Measurements from ENCODE around the gene MAP7.
"Not testable (repeated sequence)": the region's sequence is repeated elsewhere in the genome, so short reads cannot be mapped to it uniquely, and the experiment has no call there.

MAP7 gene

DNA sequence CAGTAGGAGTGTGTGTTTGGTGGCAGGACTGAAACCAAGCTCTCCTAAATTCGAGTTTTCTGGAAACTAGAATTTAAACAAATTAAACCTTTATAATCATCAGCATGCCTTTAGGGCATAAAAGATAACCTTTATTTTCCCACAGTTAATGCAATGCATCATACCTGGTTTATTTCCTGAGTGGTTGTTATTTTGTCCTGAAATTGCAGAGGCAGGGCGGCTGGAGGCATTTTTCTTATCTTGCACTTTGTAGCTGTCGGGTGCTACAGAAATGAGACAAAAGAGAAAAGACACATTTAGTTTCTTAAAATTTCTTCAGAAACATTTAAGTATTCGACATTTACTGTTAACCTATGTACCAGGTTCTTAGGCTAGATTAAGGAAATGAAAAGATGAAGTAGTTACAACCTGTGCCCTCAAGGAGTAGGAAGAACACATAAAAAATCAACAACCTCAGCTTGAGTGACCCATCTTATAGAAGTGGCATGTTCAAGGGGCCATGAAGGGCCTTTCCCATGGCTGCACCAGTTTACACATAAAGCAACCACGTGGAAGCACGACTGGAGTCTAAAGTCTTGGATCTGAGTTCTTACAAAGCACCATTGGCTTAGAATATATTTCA lies 128.6 kb downstream of the MAP7 start:
- DNase-seq (ENCODE audit: low read depth) = no peak

DNA sequence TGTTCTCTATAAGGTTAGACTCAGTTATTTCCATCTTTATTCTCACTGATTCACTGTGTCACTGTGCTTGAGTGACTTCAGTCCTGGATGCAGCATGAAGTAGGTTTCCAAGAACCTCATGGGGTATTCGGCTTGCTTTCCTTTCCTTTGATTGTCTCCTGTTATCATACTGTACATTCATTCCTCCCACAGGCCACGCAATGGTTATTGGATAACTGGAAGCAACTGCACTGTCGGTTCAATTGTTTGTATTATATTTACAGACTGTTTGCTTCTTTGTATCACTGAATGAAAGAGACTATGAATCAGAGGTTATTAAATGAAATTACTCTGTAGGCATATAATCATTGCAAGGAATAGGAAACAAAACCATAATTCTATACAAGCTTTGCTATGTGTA lies 129.4 kb downstream of the MAP7 start:
- DNase-seq (ENCODE audit: low read depth) = no peak

DNA sequence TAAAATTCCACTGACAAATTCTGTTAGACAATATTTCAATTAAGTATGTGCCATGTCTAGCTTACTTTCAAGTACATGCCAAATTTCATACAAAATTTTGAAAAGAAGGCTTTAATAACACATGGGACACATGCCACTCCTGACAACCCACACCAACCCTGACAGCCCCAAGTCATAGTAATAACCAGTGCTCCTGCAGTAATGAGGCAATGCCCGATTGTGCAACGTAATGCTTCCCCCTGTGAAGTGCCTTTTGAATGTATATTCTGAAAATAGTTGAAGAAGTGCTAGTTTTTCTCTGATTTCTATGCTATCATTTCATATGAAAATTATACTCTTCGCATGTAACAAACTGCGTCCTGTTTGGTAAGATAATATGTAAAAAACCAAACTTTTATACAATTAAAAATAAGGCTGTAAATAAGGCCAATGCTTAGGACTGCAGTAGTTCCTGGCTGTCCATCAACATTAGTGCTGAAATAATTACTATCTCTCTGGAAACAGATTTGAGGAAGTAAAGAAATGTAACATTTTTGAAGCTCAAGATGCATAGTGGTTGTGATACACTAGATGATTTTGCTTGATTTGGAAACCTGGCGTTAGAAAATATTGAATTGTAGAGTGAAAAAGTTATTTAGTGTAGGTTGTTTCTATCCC lies 134.7 kb downstream of the MAP7 start:
- no peak for DNase-seq (ENCODE audit: low read depth)

DNA sequence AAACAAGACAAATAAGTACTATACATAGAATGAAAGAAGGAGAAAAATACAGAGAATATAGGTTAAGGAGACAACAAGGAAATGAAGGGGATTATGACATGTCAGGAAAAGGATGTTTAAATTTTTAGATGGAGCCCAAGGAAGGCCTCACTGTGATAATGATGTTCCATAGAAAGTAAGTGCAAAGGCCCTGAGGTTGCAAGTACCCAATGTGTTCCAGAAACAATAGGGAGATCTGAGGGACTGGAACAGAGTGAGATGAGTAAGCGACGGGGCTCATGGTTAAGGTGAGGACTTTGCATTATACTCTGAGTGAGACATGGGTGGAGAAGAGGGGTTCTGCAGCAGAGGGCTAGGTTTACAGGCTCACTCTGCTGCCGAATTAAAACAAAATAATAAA lies 137.8 kb downstream of the MAP7 start:
- no peak for DNase-seq (ENCODE audit: low read depth)

DNA sequence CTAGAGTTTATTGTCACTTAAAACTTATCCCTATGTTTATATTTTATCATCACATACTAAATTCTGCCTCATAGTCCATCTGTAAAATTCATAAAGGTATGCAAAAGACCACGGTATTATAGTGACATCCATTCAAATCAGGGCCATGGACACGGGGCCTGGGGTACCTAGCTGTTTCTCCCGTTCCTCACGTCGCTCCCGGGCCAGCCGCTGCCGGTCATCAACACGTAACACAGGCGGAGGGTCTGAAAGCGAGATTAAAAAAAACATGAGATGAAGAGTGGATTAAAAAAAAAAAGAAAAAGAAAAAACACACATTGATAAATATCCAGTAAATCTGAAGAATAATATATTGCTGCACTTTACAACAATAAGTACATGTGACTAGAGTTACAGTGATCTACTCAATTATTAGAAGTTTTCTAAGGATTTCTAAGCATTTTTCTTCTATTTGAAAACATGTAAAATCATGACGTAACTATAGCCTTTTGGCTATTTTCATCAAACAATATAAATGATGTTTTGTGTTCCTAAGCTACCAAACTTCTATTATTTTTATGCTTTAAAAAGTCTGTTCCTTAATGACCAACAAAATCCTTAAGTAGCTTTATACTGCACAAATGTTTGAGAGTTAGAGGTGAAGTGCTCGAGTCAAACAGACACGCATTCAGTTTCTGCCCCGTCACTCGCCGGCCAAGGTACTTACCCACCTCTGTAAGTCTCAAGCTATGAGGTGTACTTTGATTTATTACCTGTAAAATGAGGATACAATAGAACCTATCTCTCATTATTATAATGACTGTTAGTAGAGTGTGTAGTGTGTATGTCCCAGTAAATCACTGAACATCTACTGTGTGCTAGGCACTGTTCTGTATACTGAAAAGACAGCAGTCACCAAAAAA lies 138.5 kb downstream of the MAP7 start:
- DNase-seq (ENCODE audit: low read depth) = no peak

DNA sequence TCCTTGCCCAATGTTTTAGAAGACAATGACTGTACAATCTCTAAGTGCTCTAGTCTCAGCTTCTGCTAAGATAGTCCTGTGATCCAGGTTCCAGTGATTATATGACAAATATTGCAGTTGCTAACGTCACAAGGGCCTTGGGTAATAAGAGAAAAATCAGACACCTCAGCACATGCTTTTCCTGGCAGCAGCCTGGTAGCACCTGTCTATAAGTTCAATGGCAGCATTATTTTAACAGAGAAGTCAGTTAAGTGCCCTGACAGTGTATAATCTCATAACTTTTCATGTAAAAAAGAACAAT lies 139.2 kb downstream of the MAP7 start:
- DNase-seq (ENCODE audit: low read depth) = no peak

DNA sequence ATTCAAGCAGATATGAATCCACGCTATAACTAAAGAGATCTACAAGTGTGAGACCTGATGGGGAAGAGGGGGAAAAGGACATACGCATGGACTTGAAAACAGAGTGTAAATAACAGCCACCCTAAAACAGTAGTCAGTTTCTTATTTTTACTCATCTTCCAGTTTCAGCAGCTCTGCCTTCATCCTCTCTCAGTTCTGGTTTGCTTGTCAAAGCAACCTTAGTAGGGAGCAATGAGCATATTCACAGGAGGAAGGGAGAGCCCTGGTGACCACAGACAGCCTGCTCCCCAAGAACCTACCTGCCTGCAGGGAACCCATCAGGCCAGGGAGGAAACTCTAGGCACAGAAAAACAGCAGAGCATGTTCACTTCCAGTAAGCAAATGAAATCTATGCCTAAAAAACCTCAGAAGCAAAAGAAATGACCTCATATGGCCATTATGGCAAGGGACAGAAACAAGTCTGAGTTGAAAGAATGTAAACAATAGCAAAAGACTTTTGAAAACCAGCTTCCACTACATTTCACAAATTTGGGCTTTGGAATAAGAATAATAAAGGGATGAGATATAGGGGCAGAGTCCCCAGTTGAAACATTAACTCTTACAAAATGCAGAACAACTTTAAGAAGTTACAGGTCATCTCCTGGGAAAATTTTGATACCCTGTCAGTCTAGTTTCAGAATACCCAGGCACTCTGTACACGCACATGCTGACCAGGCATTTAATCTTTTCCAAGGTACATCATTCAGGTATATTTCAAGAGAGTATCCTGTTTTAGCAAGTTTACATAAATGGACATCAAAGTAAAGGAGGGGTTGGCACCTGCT lies 139.8 kb downstream of the MAP7 start:
- no peak for DNase-seq (ENCODE audit: low read depth)

DNA sequence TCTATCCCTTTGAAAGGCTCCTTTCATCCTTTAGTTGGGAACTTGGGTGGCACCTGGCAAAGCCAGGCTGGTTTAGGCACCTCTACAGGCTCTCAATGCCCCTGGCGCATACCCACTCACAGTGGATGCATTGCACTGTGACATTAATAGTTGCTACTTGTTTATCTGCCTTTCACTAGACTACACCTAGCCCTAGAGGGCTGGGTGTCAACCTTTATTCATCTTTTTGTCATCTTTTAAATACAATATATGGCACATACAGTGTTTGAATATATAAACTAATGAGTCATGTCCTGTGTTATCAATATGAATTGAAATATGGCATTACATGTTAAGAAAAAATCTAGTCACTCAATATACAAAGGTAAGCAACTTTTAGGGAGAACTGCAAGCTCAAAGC lies 140.6 kb downstream of the MAP7 start:
- DNase-seq (ENCODE audit: low read depth) = no peak

DNA sequence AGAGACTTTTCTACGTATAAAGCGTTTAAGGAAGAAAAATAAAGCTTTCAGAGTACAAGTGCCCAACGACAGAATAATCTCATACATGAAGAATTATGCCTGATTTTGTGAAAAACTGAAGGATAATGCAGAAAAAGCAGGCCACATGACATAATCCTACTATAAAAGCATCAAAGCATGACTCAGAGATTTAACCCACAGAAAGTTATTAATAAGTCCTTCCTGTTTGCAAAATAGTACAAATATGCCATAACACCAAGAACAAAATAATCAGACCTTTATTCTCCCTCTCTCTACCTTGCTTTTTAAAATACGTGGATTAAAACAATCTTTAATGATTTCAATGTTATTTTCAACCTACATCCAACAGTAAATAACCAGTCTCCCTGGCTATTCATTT lies 142.0 kb downstream of the MAP7 start:
- DNase-seq (ENCODE audit: low read depth) = no peak

DNA sequence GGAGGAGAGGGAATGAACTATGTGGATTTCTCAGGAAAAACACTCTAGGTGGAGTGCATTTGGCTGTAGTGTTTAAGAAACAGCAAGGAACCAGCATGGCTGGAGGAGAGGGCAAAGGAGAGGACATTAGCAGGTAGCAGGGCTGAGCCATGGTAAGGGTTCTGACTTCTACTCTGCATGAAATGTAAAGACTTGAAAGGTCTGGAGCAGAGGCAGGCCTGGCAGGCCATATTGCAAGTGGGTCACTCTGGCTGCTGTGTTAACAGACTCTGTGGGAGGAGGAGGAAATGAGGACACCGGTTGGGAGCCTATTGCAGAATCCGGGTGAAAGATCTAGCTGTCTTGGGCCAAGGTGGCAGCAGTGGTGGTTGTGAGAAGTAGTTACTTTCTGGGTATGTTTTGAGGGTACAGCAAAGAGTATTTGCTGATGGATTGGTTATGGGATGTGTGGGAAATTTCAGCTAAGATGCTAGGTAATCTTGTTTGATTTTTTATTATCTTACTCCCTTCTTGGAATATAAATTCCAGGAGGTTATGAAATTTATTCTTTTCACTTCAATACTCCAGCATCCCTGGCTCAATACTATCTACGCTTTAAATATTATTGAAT lies 144.7 kb downstream of the MAP7 start:
- DNase-seq (ENCODE audit: low read depth) = no peak

DNA sequence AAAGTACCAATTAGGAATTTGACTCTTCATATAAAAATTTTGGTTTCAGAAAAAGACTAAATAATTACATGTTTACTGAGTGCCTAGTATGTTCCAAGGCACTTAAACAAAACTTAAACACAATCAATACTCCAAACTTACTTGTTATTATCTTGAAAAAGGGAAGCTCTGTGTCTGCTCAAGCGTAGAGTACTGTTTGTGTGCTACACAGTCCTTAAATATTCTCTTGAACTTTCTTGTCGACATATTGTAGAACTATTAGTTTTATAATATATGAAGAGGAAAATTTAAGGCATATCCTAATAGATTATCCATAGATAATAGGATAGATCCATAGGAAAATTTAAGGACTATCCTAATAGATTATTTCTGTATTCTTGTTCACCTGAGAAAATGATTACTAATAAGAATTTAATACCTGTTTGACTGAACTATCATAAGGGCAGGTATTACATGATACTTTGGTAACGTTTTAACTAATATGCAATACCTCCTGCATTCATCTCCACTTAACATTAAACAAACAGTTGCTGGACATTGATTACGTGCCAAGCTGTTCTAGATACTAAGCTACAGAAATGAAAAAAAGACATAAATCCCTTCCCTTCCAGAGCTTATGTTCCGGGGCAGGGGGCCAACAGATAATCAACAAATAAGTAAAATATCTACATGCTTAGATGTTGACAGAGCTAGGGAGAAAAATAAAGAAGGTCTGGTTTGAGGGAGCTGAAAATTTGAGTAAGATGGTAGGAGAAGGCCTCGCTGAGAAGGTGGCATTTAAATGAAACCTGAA lies 145.4 kb downstream of the MAP7 start:
- DNase-seq (ENCODE audit: low read depth) = no peak

DNA sequence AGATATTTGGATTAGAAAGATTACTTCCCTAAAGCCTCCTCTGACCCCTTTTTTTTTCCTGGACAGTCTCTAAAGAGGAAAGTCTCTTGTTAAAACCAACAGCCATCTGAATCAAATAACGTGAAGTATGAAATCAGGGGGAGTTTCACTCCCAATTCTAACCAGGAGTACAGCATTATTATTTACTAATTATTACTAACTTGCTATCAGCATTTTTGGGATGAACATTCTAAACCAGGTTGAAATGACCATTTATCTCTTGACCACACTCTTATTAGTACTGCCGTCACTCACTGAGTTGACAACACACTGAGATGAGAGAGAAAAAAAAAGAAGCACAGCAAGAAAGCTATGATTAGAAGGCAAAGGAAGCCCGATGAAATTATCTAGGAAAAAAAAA lies 146.2 kb downstream of the MAP7 start:
- no peak for DNase-seq (ENCODE audit: low read depth)

DNA sequence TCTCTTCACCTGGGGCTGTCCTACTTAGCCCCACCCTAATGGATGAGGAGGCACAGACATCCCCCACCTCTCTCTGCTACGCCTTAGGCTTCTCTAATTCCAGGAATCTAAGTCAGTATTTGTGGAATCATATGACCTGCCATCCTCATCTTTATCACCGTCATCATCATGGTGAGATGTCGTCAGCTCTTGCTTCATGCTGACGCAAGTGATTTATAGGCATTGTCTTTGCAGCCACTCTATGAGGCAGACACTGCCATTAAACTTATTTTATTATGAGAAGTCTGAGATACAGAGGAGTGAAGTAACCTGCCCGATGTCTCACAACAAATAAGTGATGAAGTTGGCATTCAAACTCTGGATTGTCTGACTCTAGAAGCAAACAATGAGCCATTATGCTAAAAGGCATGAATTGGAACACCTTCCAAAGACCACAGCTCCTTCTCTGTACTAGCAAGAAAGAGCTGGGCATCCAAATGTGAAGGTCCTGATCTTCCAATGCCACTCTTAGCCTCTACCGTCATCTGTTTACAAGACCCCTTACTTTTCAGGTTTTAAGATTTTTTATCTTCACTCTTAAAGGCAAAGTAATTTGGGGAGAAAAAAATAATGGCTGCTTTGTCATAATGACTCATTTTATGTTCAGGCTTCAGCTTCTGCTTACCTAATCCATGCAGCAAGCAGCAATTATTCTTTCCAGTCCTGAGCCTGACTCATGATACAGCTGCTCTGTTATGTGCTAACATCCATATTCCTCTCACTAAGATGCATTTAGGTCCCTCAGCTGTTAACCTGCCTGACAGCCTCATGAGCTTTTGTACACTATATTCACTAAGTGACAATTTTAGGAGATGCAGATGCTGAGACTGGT lies 146.9 kb downstream of the MAP7 start:
- DNase-seq (ENCODE audit: low read depth) = no peak

DNA sequence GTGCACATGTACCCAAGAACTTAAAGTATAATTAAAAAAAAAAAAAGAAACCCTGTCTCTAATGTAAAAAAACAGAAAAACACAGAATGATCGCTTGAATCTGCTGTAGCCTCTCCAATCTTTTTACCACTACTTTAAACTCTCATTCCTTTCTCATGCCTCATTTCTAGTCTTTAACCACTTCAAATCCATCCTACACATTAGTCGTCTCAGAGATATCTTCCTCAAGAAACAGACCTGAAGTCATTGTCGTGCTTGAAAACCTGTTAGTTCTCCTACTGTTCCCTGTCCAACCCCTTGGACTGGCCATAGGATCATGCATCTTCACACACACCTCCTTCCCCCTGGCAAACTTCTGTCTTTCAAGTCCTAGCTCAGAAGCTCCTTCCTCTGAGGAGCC lies 148.5 kb downstream of the MAP7 start:
- no peak for DNase-seq (ENCODE audit: low read depth)

DNA sequence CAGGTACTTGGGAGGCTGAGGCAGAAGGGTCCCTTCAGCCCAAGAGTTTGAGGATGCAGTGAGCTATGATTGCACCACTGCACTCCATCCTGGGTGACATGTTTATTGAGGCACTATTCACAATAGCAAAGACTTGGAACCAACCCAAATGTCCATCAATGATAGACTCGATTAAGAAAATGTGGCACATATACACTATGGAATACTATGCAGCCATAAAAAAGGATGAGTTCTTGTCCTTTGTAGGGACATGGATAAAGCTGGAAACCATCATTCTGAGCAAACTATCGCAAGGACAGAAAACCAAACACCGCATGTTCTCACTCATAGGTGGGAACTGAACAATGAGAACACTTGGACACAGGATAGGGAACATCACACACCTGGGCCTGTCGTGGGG lies 149.0 kb downstream of the MAP7 start:
- not testable (repeated sequence) for DNase-seq (ENCODE audit: low read depth)

DNA sequence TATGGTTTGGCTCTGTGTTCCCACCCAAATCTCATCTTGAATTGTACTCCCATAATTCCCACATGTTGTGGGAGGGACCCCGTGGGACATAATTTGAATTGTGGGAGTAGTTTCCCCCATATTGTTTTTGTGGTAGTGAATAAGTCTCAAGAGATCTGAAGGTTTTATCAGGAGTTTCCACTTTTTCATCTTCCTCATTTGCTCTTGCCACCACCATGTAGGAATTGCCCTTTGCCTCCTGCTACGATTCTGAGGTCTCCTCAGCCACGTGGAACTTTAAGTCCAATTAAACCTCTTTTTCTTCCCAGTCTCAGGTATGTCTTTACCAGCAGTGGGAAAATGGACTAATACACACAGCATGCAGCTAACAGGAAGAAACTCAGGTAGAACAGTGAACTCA lies 151.8 kb downstream of the MAP7 start:
- no peak for DNase-seq (ENCODE audit: low read depth)

DNA sequence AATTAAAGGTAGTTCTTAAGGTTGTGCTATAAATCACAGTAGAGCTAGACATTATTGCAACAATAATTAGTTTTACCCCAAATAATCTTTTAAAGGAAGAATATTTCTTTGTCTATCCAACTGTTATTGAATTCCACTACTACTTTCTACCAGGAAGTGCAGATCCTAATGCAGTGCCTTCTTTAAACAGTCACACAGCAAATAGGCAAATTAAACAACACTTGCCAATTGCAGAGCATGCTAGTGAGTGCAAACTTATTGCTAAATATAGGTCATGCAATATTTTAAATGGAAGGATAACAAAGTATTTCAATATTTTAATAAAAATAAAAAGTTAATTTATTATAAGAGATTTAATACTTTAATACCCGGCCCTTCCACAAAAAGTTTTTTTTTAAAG lies 153.3 kb downstream of the MAP7 start:
- no peak for DNase-seq (ENCODE audit: low read depth)

DNA sequence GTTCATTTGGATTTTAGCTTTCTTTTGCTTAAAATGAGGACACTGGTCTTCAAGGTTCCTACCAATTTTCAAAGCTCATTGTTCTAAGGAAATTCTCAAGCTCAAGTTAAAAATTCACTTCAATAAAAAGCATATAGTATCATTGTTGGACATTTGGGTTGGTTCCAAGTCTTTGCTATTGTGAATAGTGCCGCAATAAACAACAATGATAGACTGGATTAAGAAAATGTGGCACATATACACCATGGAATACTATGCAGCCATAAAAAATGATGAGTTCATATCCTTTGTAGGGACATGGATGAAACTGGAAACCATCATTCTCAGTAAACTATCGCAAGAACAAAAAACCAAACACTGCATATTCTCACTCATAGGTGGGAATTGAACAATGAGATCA lies 159.3 kb downstream of the MAP7 start:
- not testable (repeated sequence) for DNase-seq (ENCODE audit: low read depth)

DNA sequence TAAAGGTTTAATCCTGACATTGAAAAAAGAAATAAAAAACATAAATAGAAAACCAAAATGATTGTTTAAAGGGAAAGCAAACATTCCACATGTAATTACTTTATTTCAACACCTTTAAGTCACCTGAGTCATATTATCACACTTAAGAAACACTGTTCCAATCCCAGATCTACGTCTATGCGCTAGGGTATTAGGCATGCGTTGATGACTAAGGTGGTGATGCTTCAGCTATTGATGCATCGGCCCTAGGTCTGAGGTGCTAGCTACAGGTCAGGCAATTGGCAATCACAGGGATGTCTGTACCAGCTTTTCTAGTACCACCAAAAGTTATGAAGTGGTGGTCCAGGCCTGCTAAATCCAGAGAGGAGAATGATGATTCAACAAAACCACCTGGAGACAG lies 162.9 kb downstream of the MAP7 start:
- no peak for DNase-seq (ENCODE audit: low read depth)

DNA sequence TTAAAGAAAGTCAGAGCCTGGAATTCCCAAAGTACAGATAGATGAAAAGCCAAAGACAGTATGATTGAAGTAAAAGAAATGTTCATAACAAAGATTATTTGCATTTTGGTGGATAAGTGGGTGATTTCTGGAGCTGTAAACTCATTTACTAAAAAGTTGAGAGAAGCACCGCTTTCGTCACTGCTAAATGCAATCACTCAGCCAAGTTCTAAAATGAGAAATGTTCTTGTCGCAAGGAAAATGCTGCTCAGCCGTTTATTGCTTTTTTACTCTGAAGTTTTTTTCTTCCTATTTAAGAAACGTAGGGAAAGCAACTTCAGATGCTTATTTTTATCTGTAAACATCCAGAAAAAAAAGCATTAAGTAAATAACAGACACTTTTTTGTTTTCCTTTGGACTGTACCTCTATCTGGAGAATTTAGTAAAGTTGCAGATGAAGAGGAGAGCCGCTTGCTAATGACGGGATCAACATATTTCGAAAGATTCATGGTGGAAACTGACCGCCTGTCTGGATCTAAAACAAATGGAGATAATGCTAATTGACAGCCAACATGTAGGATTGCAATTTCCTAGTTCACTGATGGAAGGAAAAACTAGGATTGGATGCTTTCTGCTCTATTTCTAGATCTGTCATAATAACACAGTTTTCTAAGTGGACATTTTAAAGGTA lies 166.8 kb downstream of the MAP7 start:
- DNase-seq (ENCODE audit: low read depth) = no peak
